ENCODE results near the gene KSR2.

KSR2 gene

DNA sequence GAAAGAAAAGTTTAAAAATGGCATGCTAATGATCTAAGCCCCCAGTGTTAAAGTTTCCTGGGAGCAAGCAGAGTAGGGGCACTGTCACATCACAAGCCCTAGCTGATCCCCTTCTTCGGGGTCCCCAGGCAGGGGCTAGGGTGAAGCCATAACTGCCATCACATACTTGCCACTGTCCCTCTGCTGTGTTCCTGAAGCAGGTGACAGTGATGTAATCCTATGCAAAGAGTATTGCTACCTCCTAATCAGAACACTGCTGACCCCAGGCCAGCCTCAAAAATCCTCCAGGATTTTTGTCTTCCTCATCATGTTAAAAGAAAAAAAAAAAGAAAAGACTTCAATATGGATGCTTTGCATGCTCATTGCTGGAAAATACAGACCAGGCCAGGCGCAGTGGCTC, 46.5 kb upstream of the KSR2 start:
- peaks cover 13% of the 10 kb centered on the region for H3K4me1 ChIP-seq (ENCODE audit: low read length)
- H3K36me3 ChIP-seq (replicated peaks; ENCODE audit: low read depth, low read length): peaks cover 24% of the 10 kb centered on the region
- H3K4me3 ChIP-seq (ENCODE audit: low read length): no peak overlapping the region
- H4K20me1 ChIP-seq (ENCODE audit: insufficient read depth, low read length): peaks cover 3% of the 10 kb centered on the region; the same call in 1 of the 2 replicates
- no peak for TF ChIP-seq EZH2phosphoT487 (IDR thresholded peaks at IDR 0.05; ENCODE audit: low read depth)
- H2AFZ ChIP-seq (ENCODE audit: low read depth, low read length): no peak overlapping the region
- H3K27me3 ChIP-seq (ENCODE audit: low read depth, low read length): no peaks in the 10 kb centered on the region
- H3K27ac ChIP-seq (ENCODE audit: low read length): no peak overlapping the region
- H3K79me2 ChIP-seq (ENCODE audit: low read length): peaks cover 20% of the 10 kb centered on the region
- no peak overlapping the region for H3K9ac ChIP-seq (ENCODE audit: low read length)
- no peak overlapping the region for H3K4me2 ChIP-seq (ENCODE audit: low read length)
- no peaks in the 10 kb centered on the region for H3K9me3 ChIP-seq (ENCODE audit: insufficient read depth, low read length)

DNA sequence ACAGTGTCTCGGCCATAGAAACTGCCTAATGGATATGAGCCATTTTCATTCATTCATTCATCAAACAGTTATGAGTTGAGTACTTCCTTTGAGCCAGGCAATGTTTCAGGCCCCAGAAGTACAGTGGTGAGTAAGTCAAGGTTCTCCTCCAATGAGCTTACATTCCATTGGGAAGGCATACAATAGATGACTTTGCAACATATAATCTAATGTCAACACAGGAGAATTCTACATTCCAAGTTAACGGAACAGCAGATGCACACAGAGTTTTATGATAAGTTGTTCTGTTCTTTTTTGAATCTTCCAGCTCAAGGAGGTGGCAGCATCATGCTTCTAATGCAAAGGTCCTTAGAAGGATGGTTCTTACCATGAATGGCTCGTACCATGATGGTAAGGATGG, 44.5 kb upstream of the KSR2 start:
- TF ChIP-seq CTCF (IDR thresholded peaks at IDR 0.05; ENCODE audit: low read depth, low read length) (no peak), EZH2phosphoT487 (IDR thresholded peaks at IDR 0.05; ENCODE audit: low read depth) (no peak)
- no peak overlapping the region for H3K27ac ChIP-seq (ENCODE audit: low read length)
- peaks cover 13% of the 10 kb centered on the region for H3K4me1 ChIP-seq (ENCODE audit: low read length)
- H3K79me2 ChIP-seq (ENCODE audit: low read length): peaks cover 17% of the 10 kb centered on the region
- H3K36me3 ChIP-seq (replicated peaks; ENCODE audit: low read depth, low read length): peaks cover 5% of the 10 kb centered on the region
- H3K27me3 ChIP-seq (ENCODE audit: low read depth, low read length): no peaks in the 10 kb centered on the region
- H4K20me1 ChIP-seq (ENCODE audit: insufficient read depth, low read length): peaks cover 3% of the 10 kb centered on the region; the same call in 1 of the 2 replicates
- H3K4me3 ChIP-seq (ENCODE audit: low read length): no peak overlapping the region
- no peak overlapping the region for H2AFZ ChIP-seq (ENCODE audit: low read depth, low read length)
- H3K9ac ChIP-seq (ENCODE audit: low read length): no peak overlapping the region
- H3K4me2 ChIP-seq (ENCODE audit: low read length): no peak overlapping the region
- H3K9me3 ChIP-seq (ENCODE audit: insufficient read depth, low read length): no peaks in the 10 kb centered on the region

- no peaks in the 10 kb centered on the region for H4K20me1 ChIP-seq (ENCODE audit: insufficient read depth, low read length)
Measured at GRCh38 chr12:118011961-118012360, 43.2 kb upstream of the KSR2 start.

GRCh38 chr12:118011377-118011776, 42.6 kb upstream of the KSR2 start:
- H3K4me1 ChIP-seq (ENCODE audit: low read length): peaks cover 3% of the 10 kb centered on the region; the same call in 1 of the 2 replicates
- no peak overlapping the region for H3K27ac ChIP-seq (ENCODE audit: low read length)
- TF ChIP-seq CTCF (IDR thresholded peaks at IDR 0.05; ENCODE audit: low read depth, low read length) (no peak), EZH2phosphoT487 (IDR thresholded peaks at IDR 0.05; ENCODE audit: low read depth) (no peak)
- H3K9ac ChIP-seq (ENCODE audit: low read length): no peak overlapping the region
- H3K36me3 ChIP-seq (replicated peaks; ENCODE audit: low read depth, low read length): no peaks in the 10 kb centered on the region
- H2AFZ ChIP-seq (ENCODE audit: low read depth, low read length): no peak overlapping the region
- no peaks in the 10 kb centered on the region for H3K79me2 ChIP-seq (ENCODE audit: low read length)
- no peak overlapping the region for H3K4me3 ChIP-seq (ENCODE audit: low read length)
- no peaks in the 10 kb centered on the region for H3K9me3 ChIP-seq (ENCODE audit: insufficient read depth, low read length)
- peaks cover 5% of the 10 kb centered on the region; the same call in 1 of the 2 replicates for H3K27me3 ChIP-seq (ENCODE audit: low read depth, low read length)
- H4K20me1 ChIP-seq (ENCODE audit: insufficient read depth, low read length): no peaks in the 10 kb centered on the region
- H3K4me2 ChIP-seq (ENCODE audit: low read length): no peak overlapping the region

More at GRCh38 chr12:118011961-118012360, 43.2 kb upstream of the KSR2 start:
- Histone ChIP-seq H3K4me3 (ENCODE audit: low read length) (no peak overlapping the region), H3K9ac (ENCODE audit: low read length) (no peak overlapping the region), H3K27ac (ENCODE audit: low read length) (no peak overlapping the region), H2AFZ (ENCODE audit: low read depth, low read length) (no peak overlapping the region), H3K79me2 (ENCODE audit: low read length) (peaks cover 4% of the 10 kb centered on the region), H3K4me2 (ENCODE audit: low read length) (no peak overlapping the region), H3K27me3 (ENCODE audit: low read depth, low read length) (peaks cover 3% of the 10 kb centered on the region; the same call in 1 of the 2 replicates), H3K9me3 (ENCODE audit: insufficient read depth, low read length) (no peaks in the 10 kb centered on the region), H3K4me1 (ENCODE audit: low read length) (peaks cover 3% of the 10 kb centered on the region; the same call in 1 of the 2 replicates), H3K36me3 (replicated peaks; ENCODE audit: low read depth, low read length) (no peaks in the 10 kb centered on the region)
- TF ChIP-seq CTCF (IDR thresholded peaks at IDR 0.05; ENCODE audit: low read depth, low read length) (no peak), EZH2phosphoT487 (IDR thresholded peaks at IDR 0.05; ENCODE audit: low read depth) (no peak)

All from OCI-LY3 (cell line).